Astrocyte (in vitro differentiated cells and primary cell): ENCODE measurements around the gene FGGY. TPM values are rescaled to one million over a fixed set of nuclear protein-coding genes. Genes with fewer than 3 reads are reported as not detected.

Source experiments
- DNase-seq: peaks from one replicate; pipeline ENCODE4 v3.0.0-alpha.2; 2010; ENCODE audit warnings: low read depth
- FAIRE-seq: peaks from 2 replicates; lab custom pipeline; 2011; peaks lifted over from hg19 to GRCh38; lab: Jason Lieb, UNC
- H2AFZ ChIP-seq: 2 replicates; pipeline ENCODE4 v1.6.0; 2012; ENCODE audit warnings: low read depth, low read length, inconsistent platforms
- H3K27ac ChIP-seq: 2 replicates; pipeline ENCODE4 v1.5.1; 2011; ENCODE audit warnings: low read depth, low read length, inconsistent platforms
- H3K27me3 ChIP-seq: 2 replicates; pipeline ENCODE4 v1.6.0; 2011; ENCODE audit warnings: low read length, inconsistent platforms; ENCODE audit not compliant: insufficient read depth
- H3K36me3 ChIP-seq: 2 replicates; pipeline ENCODE4 v1.5.1; 2011; ENCODE audit warnings: low read length, inconsistent platforms; ENCODE audit not compliant: insufficient read depth
- H3K4me1 ChIP-seq: 2 replicates; pipeline ENCODE4 v1.5.1; 2011; ENCODE audit warnings: low read length, inconsistent platforms; ENCODE audit not compliant: insufficient read depth
- H3K4me2 ChIP-seq: 2 replicates; pipeline ENCODE4 v1.6.0; 2012; ENCODE audit warnings: low read length, inconsistent platforms
- H3K4me3 ChIP-seq: 2 replicates; pipeline ENCODE4 v1.5.1; 2011; ENCODE audit warnings: low read depth, mild to moderate bottlenecking, low read length, inconsistent platforms; ENCODE audit not compliant: insufficient read depth
- H3K79me2 ChIP-seq: 2 replicates; pipeline ENCODE4 v1.6.0; 2012; ENCODE audit warnings: mild to moderate bottlenecking, low read length, inconsistent platforms; ENCODE audit not compliant: insufficient read depth
- H3K9ac ChIP-seq: 2 replicates; pipeline ENCODE4 v1.6.0; 2012; ENCODE audit warnings: mild to moderate bottlenecking, low read length, inconsistent platforms
- H3K9me3 ChIP-seq: 2 replicates; pipeline ENCODE4 v1.5.1; 2012; ENCODE audit warnings: low read depth, mild to moderate bottlenecking, low read length, inconsistent platforms; ENCODE audit not compliant: insufficient read depth
- H4K20me1 ChIP-seq: 2 replicates; pipeline ENCODE4 v1.6.0; 2012; ENCODE audit warnings: low read length, inconsistent platforms; ENCODE audit not compliant: insufficient read depth
- H3K27ac Mint-ChIP-seq: one replicate; pipeline ENCODE4 v1.8.0; 2021; ENCODE audit warnings: mild to moderate bottlenecking, mixed read lengths; ENCODE audit not compliant: unreplicated experiment
- H3K27me3 Mint-ChIP-seq: one replicate; pipeline ENCODE4 v1.8.0; 2021; ENCODE audit warnings: low read depth, mixed read lengths; ENCODE audit not compliant: unreplicated experiment
- H3K36me3 Mint-ChIP-seq: one replicate; pipeline ENCODE4 v1.8.0; 2021; ENCODE audit warnings: low read depth, mixed read lengths; ENCODE audit not compliant: unreplicated experiment
- H3K4me1 Mint-ChIP-seq: one replicate; pipeline ENCODE4 v1.8.0; 2021; ENCODE audit warnings: low read depth, mixed read lengths; ENCODE audit not compliant: unreplicated experiment
- H3K4me3 Mint-ChIP-seq: one replicate; pipeline ENCODE4 v1.8.0; 2021; ENCODE audit warnings: mild to moderate bottlenecking, moderate library complexity, mixed read lengths; ENCODE audit not compliant: unreplicated experiment
- H3K9me3 Mint-ChIP-seq: one replicate; pipeline ENCODE4 v1.8.0; 2021; ENCODE audit warnings: mild to moderate bottlenecking, mixed read lengths; ENCODE audit not compliant: unreplicated experiment
- EZH2 ChIP-seq: IDR thresholded peaks from 2 replicates; pipeline ENCODE4 v1.6.1; 2012; ENCODE audit warnings: mild to moderate bottlenecking, low read length, inconsistent platforms; ENCODE audit not compliant: insufficient read depth
- total RNA-seq: library from RNA; stranded (reverse); gene quantifications from 2 replicates; pipeline ENCODE4 v1.2.1, GENCODE V29; 2021
- TF ChIP-seq, protein P1 (sequence below): IDR thresholded peaks from 2 replicates; pipeline ENCODE4 v1.5.1; 2011; ENCODE audit warnings: low read depth, mild to moderate bottlenecking, inconsistent platforms, low read length, moderate library complexity; ENCODE audit not compliant: insufficient read depth

Gene FGGY
- total RNA-seq, 1 donor from 2014 or later = 6.8 TPM

- Histone ChIP-seq H3K27me3 (no peaks in the 10 kb centered on the region), H3K9me3 (no peaks in the 10 kb centered on the region), H4K20me1 (no peaks in the 10 kb centered on the region), H3K4me2 (no peak overlapping the region), H3K4me3 (no peak overlapping the region), H3K4me1 (no peaks in the 10 kb centered on the region), H3K79me2 (no peaks in the 10 kb centered on the region), H3K9ac (no peak overlapping the region), H3K27ac (no peak overlapping the region), H2AFZ (no peak overlapping the region), H3K36me3 (no peaks in the 10 kb centered on the region)
- Mint-ChIP-seq H3K36me3 (peaks cover 2% of the 10 kb centered on the region), H3K9me3 (peaks cover 5% of the 10 kb centered on the region), H3K4me3 (no peak overlapping the region), H3K4me1 (no peaks in the 10 kb centered on the region), H3K27ac (no peak overlapping the region), H3K27me3 (peaks cover 3% of the 10 kb centered on the region)
- TF ChIP-seq EZH2 = no peak
- TF ChIP-seq, protein P1, sequence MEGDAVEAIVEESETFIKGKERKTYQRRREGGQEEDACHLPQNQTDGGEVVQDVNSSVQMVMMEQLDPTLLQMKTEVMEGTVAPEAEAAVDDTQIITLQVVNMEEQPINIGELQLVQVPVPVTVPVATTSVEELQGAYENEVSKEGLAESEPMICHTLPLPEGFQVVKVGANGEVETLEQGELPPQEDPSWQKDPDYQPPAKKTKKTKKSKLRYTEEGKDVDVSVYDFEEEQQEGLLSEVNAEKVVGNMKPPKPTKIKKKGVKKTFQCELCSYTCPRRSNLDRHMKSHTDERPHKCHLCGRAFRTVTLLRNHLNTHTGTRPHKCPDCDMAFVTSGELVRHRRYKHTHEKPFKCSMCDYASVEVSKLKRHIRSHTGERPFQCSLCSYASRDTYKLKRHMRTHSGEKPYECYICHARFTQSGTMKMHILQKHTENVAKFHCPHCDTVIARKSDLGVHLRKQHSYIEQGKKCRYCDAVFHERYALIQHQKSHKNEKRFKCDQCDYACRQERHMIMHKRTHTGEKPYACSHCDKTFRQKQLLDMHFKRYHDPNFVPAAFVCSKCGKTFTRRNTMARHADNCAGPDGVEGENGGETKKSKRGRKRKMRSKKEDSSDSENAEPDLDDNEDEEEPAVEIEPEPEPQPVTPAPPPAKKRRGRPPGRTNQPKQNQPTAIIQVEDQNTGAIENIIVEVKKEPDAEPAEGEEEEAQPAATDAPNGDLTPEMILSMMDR = no peak
- no peak for FAIRE-seq
- DNase-seq = no peak
Measured at GRCh38 chr1:59657873-59658465, 361.1 kb downstream of the FGGY start.

DNA sequence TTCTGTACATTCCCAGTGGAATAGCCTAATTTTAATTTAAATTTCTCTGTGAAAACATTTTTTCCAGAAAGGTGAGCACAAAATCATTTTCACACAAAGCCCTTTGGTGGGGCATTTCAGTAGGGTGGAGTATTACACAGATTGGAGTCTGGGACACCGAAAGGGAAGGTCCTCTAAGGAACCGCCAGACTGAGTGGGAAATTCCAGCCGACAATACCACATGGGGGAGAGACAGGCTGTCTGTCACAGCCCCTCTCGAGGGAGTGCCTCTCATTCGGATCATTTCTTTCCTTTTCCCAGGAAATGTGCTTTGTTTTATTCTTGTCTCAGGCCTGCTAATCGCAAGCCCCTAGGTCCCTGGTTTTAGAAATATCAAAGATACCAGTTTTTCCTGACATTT lies 367.3 kb downstream of the FGGY start:
- peaks cover 4% of the 10 kb centered on the region for H3K4me1 Mint-ChIP-seq
- no peaks in the 10 kb centered on the region for H3K4me1 ChIP-seq
- H3K79me2 ChIP-seq = no peaks in the 10 kb centered on the region
- TF ChIP-seq, protein P1 = no peak
- TF ChIP-seq EZH2 = no peak
- no peak overlapping the region for H3K27ac ChIP-seq
- H3K4me3 Mint-ChIP-seq = no peak overlapping the region
- DNase-seq (no peak), FAIRE-seq (no peak)
- H3K4me3 ChIP-seq = no peak overlapping the region
- H3K36me3 ChIP-seq = no peaks in the 10 kb centered on the region
- H3K9me3 ChIP-seq = no peaks in the 10 kb centered on the region
- no peak overlapping the region for H3K9ac ChIP-seq
- H3K9me3 Mint-ChIP-seq = no peaks in the 10 kb centered on the region
- no peaks in the 10 kb centered on the region for H4K20me1 ChIP-seq
- no peak overlapping the region for H3K4me2 ChIP-seq
- no peaks in the 10 kb centered on the region for H3K27me3 Mint-ChIP-seq
- H3K27ac Mint-ChIP-seq = no peak overlapping the region
- H2AFZ ChIP-seq = no peak overlapping the region
- no peaks in the 10 kb centered on the region for H3K36me3 Mint-ChIP-seq
- H3K27me3 ChIP-seq = no peaks in the 10 kb centered on the region

DNA sequence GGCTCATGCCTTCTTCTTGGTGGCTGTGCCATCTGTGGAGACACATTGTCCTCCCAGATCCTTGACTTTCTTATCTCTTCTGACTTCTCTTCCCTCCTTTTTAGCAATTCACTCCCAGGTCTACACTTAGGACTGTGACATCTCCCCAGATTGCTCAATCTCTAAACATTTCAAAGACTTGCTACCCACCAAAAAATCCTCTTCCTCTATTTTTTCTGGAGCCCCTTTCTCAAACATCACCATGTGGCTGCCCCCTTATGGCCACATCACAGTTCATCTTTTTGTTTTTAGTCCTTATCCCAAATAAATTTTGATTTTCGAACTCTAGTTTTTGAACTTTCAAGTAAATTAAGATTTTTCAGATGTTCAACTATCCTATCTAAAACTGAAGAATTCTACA lies 369.2 kb downstream of the FGGY start:
- Histone ChIP-seq H3K27me3 (no peaks in the 10 kb centered on the region), H3K9ac (no peak overlapping the region), H3K4me1 (peaks cover 12% of the 10 kb centered on the region), H2AFZ (no peak overlapping the region), H3K4me2 (no peak overlapping the region), H3K36me3 (no peaks in the 10 kb centered on the region), H3K4me3 (no peak overlapping the region), H3K9me3 (no peaks in the 10 kb centered on the region), H3K27ac (no peak overlapping the region), H3K79me2 (no peaks in the 10 kb centered on the region), H4K20me1 (no peaks in the 10 kb centered on the region)
- DNase-seq = no peak
- Mint-ChIP-seq H3K27me3 (no peaks in the 10 kb centered on the region), H3K4me1 (peaks cover 18% of the 10 kb centered on the region), H3K9me3 (no peaks in the 10 kb centered on the region), H3K4me3 (no peak overlapping the region), H3K27ac (no peak overlapping the region), H3K36me3 (no peaks in the 10 kb centered on the region)
- no peak for TF ChIP-seq EZH2
- TF ChIP-seq, protein P1 = no peak
- FAIRE-seq = no peak
